Neuronal stem cell (in vitro differentiated cells): ENCODE data around the gene PPP2R5A.
A peak's percentile ranks its signal among the peaks of the same experiment; 100 is the strongest.

Experiments used
- DNase-seq: peaks from one replicate; pipeline ENCODE4 v3.0.0-alpha.2; 2013; ENCODE audit warnings: low spot score
- H2AFZ ChIP-seq: one replicate; pipeline ENCODE4 v1.6.1; 2013; ENCODE audit warnings: mild to moderate bottlenecking, low read length, inconsistent platforms
- H2AK5ac ChIP-seq: 2 replicates; pipeline ENCODE4 v1.6.1; 2013; ENCODE audit warnings: low read depth, mild to moderate bottlenecking, inconsistent platforms, low read length, moderate library complexity, mixed read lengths
- H2BK120ac ChIP-seq: 2 replicates; pipeline ENCODE4 v1.6.1; 2013; ENCODE audit warnings: low read depth, mild to moderate bottlenecking, inconsistent platforms, low read length, moderate library complexity, mixed read lengths
- H2BK12ac ChIP-seq: one replicate; pipeline ENCODE4 v1.6.1; 2013; ENCODE audit warnings: low read length, inconsistent platforms
- H2BK15ac ChIP-seq: 2 replicates; pipeline ENCODE4 v1.6.1; 2013; ENCODE audit warnings: mild to moderate bottlenecking, low read length, inconsistent platforms, mixed read lengths
- H2BK5ac ChIP-seq: one replicate; pipeline ENCODE4 v1.6.1; 2013; ENCODE audit warnings: inconsistent platforms, mild to moderate bottlenecking, low read length, moderate library complexity
- H3K14ac ChIP-seq: one replicate; pipeline ENCODE4 v1.6.1; 2013; ENCODE audit warnings: low read length, inconsistent platforms
- H3K18ac ChIP-seq: 2 replicates; pipeline ENCODE4 v1.6.1; 2013; ENCODE audit warnings: low read length, inconsistent platforms
- H3K23ac ChIP-seq: 2 replicates; pipeline ENCODE4 v1.6.1; 2013; ENCODE audit warnings: low read depth, mild to moderate bottlenecking, mixed read lengths, low read length, inconsistent platforms; ENCODE audit not compliant: poor library complexity
- H3K27ac ChIP-seq: replicated peaks from 3 replicates; pipeline ENCODE4 v1.5.1; 2013; ENCODE audit warnings: low read length, inconsistent platforms
- H3K27me3 ChIP-seq, 3 experiments: 2 replicates each; pipeline ENCODE4 v1.6.1; 2013; ENCODE audit warnings: low read length in 3 of 3, mild to moderate bottlenecking in 2 of 3, inconsistent platforms in 1 of 3, low read depth in 1 of 3, mixed read lengths in 1 of 3, moderate library complexity in 1 of 3; ENCODE audit not compliant: control insufficient read depth in 3 of 3, insufficient read depth in 3 of 3
- H3K36me3 ChIP-seq, 2 donors: replicated peaks in 1 of 2; 2 replicates each; pipeline ENCODE4 v1.6.1; 2013; ENCODE audit warnings: low read length in 2 of 2; ENCODE audit not compliant: control insufficient read depth in 2 of 2, insufficient read depth in 2 of 2
- H3K4ac ChIP-seq: 2 replicates; pipeline ENCODE4 v1.6.1; 2013; ENCODE audit warnings: inconsistent platforms, mild to moderate bottlenecking, low read length, moderate library complexity
- H3K4me1 ChIP-seq, 2 donors: 1 replicate in 1 of 2; 2 replicates in 1 of 2; pipeline ENCODE4 v1.6.1; 2013; ENCODE audit warnings: low read length in 2 of 2, low read depth in 1 of 2; ENCODE audit not compliant: control insufficient read depth in 2 of 2, insufficient read depth in 1 of 2
- H3K4me2 ChIP-seq: one replicate; pipeline ENCODE4 v1.6.1; 2013; ENCODE audit warnings: mild to moderate bottlenecking, low read length, inconsistent platforms; ENCODE audit not compliant: insufficient read depth, poor library complexity, severe bottlenecking
- H3K4me3 ChIP-seq, 2 donors: 2 replicates each; pipeline ENCODE4 v1.5.1; 2013; ENCODE audit warnings: low read length in 2 of 2, mild to moderate bottlenecking in 2 of 2, inconsistent platforms in 1 of 2, moderate library complexity in 1 of 2
- H3K79me1 ChIP-seq: one replicate; pipeline ENCODE4 v1.6.1; 2013; ENCODE audit warnings: low read depth, mild to moderate bottlenecking, inconsistent platforms, low read length, moderate library complexity
- H3K9ac ChIP-seq: one replicate; pipeline ENCODE4 v1.6.1; 2013; ENCODE audit warnings: mild to moderate bottlenecking, low read depth, low read length, inconsistent platforms; ENCODE audit not compliant: poor library complexity
- H3K9me3 ChIP-seq, 2 donors: replicated peaks in 1 of 2; 2 replicates each; pipeline versions ENCODE3 to v1.6.1; 2013; ENCODE audit warnings: low read length in 2 of 2, mild to moderate bottlenecking in 2 of 2, inconsistent platforms in 1 of 2, low read depth in 1 of 2, mixed read lengths in 1 of 2, moderate library complexity in 1 of 2; ENCODE audit not compliant: control insufficient read depth in 2 of 2, insufficient read depth in 1 of 2
- H4K8ac ChIP-seq: one replicate; pipeline ENCODE4 v1.6.1; 2013; ENCODE audit warnings: low read depth, mild to moderate bottlenecking, inconsistent platforms, low read length, moderate library complexity
- H4K91ac ChIP-seq: one replicate; pipeline ENCODE4 v1.6.1; 2013; ENCODE audit warnings: low read length, low read depth, mild to moderate bottlenecking, inconsistent platforms; ENCODE audit not compliant: poor library complexity
- WGBS, 2 donors: extraction: QIAGEN DNeasy Blood & Tissue Kit; methylation state at CpG; one replicate each; pipeline ENCODE4 v1.1.7; 2013; ENCODE audit warnings: missing lambda C conversion rate in 2 of 2, mixed read lengths in 1 of 2; ENCODE audit not compliant: insufficient read length in 2 of 2, insufficient replicate concordance in 1 of 2; ENCODE audit errors: extremely low coverage in 2 of 2; 5-methylcytosine and 5-hydroxymethylcytosine counted together

The PPP2R5A gene

DNA sequence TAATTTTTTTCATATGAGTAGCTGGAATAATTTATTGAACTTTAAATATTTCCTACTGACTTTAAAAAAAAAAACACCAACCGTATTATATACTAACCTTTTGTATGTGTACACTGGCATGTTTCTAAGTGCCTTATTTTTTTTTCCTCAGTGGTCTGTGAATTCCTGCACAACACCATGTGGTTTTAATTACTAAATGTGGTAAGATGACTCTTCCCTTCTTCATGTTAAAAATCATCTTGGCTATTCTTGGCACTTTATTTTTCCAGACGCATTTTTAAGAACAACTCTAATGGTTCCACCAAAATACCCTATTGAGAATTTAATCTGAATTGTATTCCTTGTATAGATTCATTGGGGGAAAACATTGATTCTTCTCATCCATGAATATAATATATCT lies 28.4 kb downstream of the PPP2R5A start:
- Histone ChIP-seq H3K14ac (no peak overlapping the region), H3K36me3 (no peaks in the 10 kb centered on the region), H2AK5ac (no peak overlapping the region), H2BK15ac (no peak overlapping the region), H4K91ac (no peak overlapping the region), H2AFZ (no peak overlapping the region), H3K18ac (no peak overlapping the region), H3K27ac (no peak overlapping the region), H3K4me2 (no peak overlapping the region), H3K9me3 (no peaks in the 10 kb centered on the region), H2BK12ac (no peak overlapping the region), H3K9ac (no peak overlapping the region), H3K79me1 (no peaks in the 10 kb centered on the region), H3K4me3 (no peak overlapping the region), H2BK120ac (no peak overlapping the region), H3K4ac (no peak overlapping the region), H3K27me3 (no peaks in the 10 kb centered on the region), H4K8ac (no peak overlapping the region), H3K23ac (no peak overlapping the region), H2BK5ac (no peak overlapping the region), H3K4me1 (peaks cover 4% of the 10 kb centered on the region in 2 donors)
- no peak for DNase-seq
- no CpG with 5 or more reads among the region's 2 CpGs for WGBS, 2 donors

DNA sequence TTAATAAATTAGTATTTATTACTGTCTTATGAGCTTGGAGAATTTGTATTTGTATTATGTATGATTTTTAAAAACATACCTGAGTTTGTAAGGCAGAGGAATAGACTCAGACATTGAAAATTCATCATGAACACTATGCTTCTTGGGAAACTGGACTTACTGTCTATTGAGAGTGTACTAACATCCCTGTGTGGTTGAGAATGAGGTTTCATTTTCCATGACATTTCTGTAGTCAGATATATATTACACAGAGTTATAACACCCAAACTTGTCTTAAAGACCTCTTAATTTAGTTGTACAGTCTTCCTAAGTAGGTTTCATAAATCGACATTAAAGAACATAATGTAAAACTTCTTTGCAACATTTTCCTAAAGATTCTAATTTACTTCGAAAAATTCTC lies 30.0 kb downstream of the PPP2R5A start:
- H4K91ac ChIP-seq = no peak overlapping the region
- H3K4me2 ChIP-seq = no peak overlapping the region
- no peaks in the 10 kb centered on the region for H3K9me3 ChIP-seq
- H3K27me3 ChIP-seq = no peaks in the 10 kb centered on the region
- H2AK5ac ChIP-seq = no peak overlapping the region
- no peaks in the 10 kb centered on the region for H3K36me3 ChIP-seq
- H2BK120ac ChIP-seq = no peak overlapping the region
- H3K4me1 ChIP-seq = peaks cover 0 to 2% of the 10 kb centered on the region in 2 donors
- WGBS, 2 donors = no CpG with 5 or more reads among the region's 2 CpGs
- H3K23ac ChIP-seq = no peak overlapping the region
- H4K8ac ChIP-seq = no peak overlapping the region
- H3K79me1 ChIP-seq = no peaks in the 10 kb centered on the region
- no peak overlapping the region for H3K4me3 ChIP-seq
- H2BK12ac ChIP-seq = no peak overlapping the region
- no peak overlapping the region for H2BK5ac ChIP-seq
- no peak overlapping the region for H3K27ac ChIP-seq
- H3K14ac ChIP-seq = no peak overlapping the region
- H3K18ac ChIP-seq = no peak overlapping the region
- H2BK15ac ChIP-seq = no peak overlapping the region
- no peak overlapping the region for H2AFZ ChIP-seq
- H3K4ac ChIP-seq = no peak overlapping the region
- no peak for DNase-seq
- no peak overlapping the region for H3K9ac ChIP-seq

DNA sequence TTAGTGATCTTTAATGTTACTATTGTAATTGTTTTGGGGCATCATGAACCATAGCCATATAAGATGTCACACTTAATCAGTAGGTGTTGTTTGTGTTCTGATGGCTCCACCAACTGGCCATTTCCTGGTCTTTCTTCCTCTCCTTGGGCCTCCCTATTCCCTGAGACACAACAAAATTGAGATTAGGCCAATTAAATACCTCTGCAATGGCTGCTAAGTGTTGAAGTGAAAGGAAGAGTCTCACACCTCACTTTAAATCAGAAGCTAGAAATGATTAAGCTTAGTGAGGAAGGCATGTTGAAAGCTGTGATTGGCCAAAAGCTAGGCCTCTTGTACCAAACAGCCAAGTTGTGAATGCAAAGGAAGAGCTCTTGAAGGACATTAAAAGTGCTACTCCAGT lies 30.7 kb downstream of the PPP2R5A start:
- Histone ChIP-seq H3K4me1 (no peaks in the 10 kb centered on the region), H3K9ac (no peak overlapping the region), H2BK12ac (no peak overlapping the region), H3K23ac (no peak overlapping the region), H3K27ac (no peak overlapping the region), H2BK120ac (no peak overlapping the region), H3K79me1 (no peaks in the 10 kb centered on the region), H3K9me3 (no peaks in the 10 kb centered on the region), H3K4ac (no peak overlapping the region), H3K18ac (no peak overlapping the region), H3K14ac (no peak overlapping the region), H3K36me3 (no peaks in the 10 kb centered on the region), H2BK15ac (no peak overlapping the region), H3K4me3 (no peak overlapping the region), H2BK5ac (no peak overlapping the region), H3K4me2 (no peak overlapping the region), H3K27me3 (no peaks in the 10 kb centered on the region), H4K91ac (no peak overlapping the region), H2AFZ (no peak overlapping the region), H2AK5ac (no peak overlapping the region), H4K8ac (no peak overlapping the region)
- peak; percentile 6 for DNase-seq

DNA sequence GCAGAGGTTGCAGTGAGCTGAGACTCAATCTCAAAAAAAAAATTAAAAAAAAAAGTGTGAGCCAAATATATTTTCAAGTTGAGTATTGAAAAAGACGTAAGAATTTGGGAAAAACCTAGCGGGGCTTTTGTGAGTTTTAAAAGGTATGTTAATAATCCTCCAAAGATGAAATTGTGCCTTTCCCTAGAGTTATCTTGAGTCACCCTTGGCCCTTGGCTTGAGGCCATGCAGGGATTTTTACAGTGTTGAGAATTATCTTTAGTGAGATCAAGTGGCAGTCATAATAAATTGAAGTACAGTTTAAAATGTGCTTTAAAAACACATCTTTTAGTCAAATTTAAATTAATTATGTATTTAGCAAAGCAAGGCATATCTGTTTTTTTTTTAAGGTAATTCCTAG lies 32.7 kb downstream of the PPP2R5A start:
- Histone ChIP-seq H2BK12ac (no peak overlapping the region), H3K18ac (no peak overlapping the region), H3K4me1 (no peaks in the 10 kb centered on the region), H3K14ac (no peak overlapping the region), H3K23ac (no peak overlapping the region), H2AFZ (no peak overlapping the region), H3K27ac (no peak overlapping the region), H2AK5ac (no peak overlapping the region), H2BK15ac (no peak overlapping the region), H3K4me3 (no peak overlapping the region), H3K36me3 (no peaks in the 10 kb centered on the region), H2BK5ac (no peak overlapping the region), H4K8ac (no peak overlapping the region), H3K79me1 (no peaks in the 10 kb centered on the region), H2BK120ac (no peak overlapping the region), H4K91ac (no peak overlapping the region), H3K27me3 (no peaks in the 10 kb centered on the region), H3K4me2 (no peak overlapping the region), H3K9me3 (peaks cover 0 to 2% of the 10 kb centered on the region in 2 donors), H3K4ac (no peak overlapping the region), H3K9ac (no peak overlapping the region)
- 100% methylated on average over 1 of the region's 2 CpGs; no CpG with 5 or more reads in 1 of the 2 donors for WGBS, 2 donors
- no peak for DNase-seq
